ENCODE results near the gene HNRNPK. TPM values are rescaled to one million over a fixed set of nuclear protein-coding genes. Genes with fewer than 3 reads are reported as not detected.

HNRNPK gene
- total RNA-seq, 1 donor from 2014 or later = 261 TPM

GRCh38 chr9:83933790-83934189, 46.2 kb downstream of the HNRNPK start:
- Histone ChIP-seq H3K4me1 (peaks cover 21% of the 10 kb centered on the region), H3K27me3 (ENCODE audit: low read depth) (no peaks in the 10 kb centered on the region), H3K36me3 (peaks cover 4% of the 10 kb centered on the region), H3K27ac (replicated peaks) (no peak overlapping the region), H3K4me3 (no peak overlapping the region), H3K9me3 (replicated peaks) (no peaks in the 10 kb centered on the region)
- no peak for DNase-seq
- intact Hi-C loops (cut with micrococcal nuclease) = no loop called here
- TF ChIP-seq CTCF (IDR thresholded peaks at IDR 0.05; ENCODE audit: borderline replicate concordance) = no peak

- intact Hi-C loops (cut with micrococcal nuclease) = no loop called here
- H3K27ac ChIP-seq (replicated peaks) = no peak overlapping the region
- H3K27me3 ChIP-seq (ENCODE audit: low read depth) = no peaks in the 10 kb centered on the region
- no peaks in the 10 kb centered on the region for H3K9me3 ChIP-seq (replicated peaks)
- TF ChIP-seq CTCF (IDR thresholded peaks at IDR 0.05; ENCODE audit: borderline replicate concordance) = no peak
- no peak for DNase-seq
- H3K4me1 ChIP-seq = peaks cover 21% of the 10 kb centered on the region
- H3K36me3 ChIP-seq = no peaks in the 10 kb centered on the region
- no peak overlapping the region for H3K4me3 ChIP-seq
Measured at GRCh38 chr9:83932851-83933250, 47.2 kb downstream of the HNRNPK start.

- intact Hi-C loops (cut with micrococcal nuclease) = no loop called here
- H3K36me3 ChIP-seq = no peaks in the 10 kb centered on the region
- H3K27ac ChIP-seq (replicated peaks) = no peak overlapping the region
- no peaks in the 10 kb centered on the region for H3K27me3 ChIP-seq (ENCODE audit: low read depth)
- TF ChIP-seq CTCF (IDR thresholded peaks at IDR 0.05; ENCODE audit: borderline replicate concordance) = no peak
- no peak for DNase-seq
- H3K9me3 ChIP-seq (replicated peaks) = no peaks in the 10 kb centered on the region
- peaks cover 21% of the 10 kb centered on the region for H3K4me1 ChIP-seq
- no peak overlapping the region for H3K4me3 ChIP-seq
Measured at GRCh38 chr9:83932011-83932410, 48.0 kb downstream of the HNRNPK start.

GRCh38 chr9:83930881-83931280, 49.1 kb downstream of the HNRNPK start:
- H3K36me3 ChIP-seq = no peaks in the 10 kb centered on the region
- H3K4me1 ChIP-seq = peaks cover 21% of the 10 kb centered on the region
- no peak for DNase-seq
- no peaks in the 10 kb centered on the region for H3K9me3 ChIP-seq (replicated peaks)
- TF ChIP-seq CTCF (IDR thresholded peaks at IDR 0.05; ENCODE audit: borderline replicate concordance) = no peak
- no peak overlapping the region for H3K27ac ChIP-seq (replicated peaks)
- intact Hi-C loops (cut with micrococcal nuclease) = no loop called here
- H3K27me3 ChIP-seq (ENCODE audit: low read depth) = no peaks in the 10 kb centered on the region
- H3K4me3 ChIP-seq = no peak overlapping the region

- H3K27me3 ChIP-seq (ENCODE audit: low read depth) = no peaks in the 10 kb centered on the region
- H3K27ac ChIP-seq (replicated peaks) = no peak overlapping the region
- no peaks in the 10 kb centered on the region for H3K36me3 ChIP-seq
- H3K9me3 ChIP-seq (replicated peaks) = no peaks in the 10 kb centered on the region
- no peaks in the 10 kb centered on the region for H3K4me1 ChIP-seq
- no peak overlapping the region for H3K4me3 ChIP-seq
- DNase-seq = no peak
- intact Hi-C loops (cut with micrococcal nuclease) = no loop called here
- no peak for TF ChIP-seq CTCF (IDR thresholded peaks at IDR 0.05; ENCODE audit: borderline replicate concordance)
Measured at GRCh38 chr9:83927591-83927990, 52.4 kb downstream of the HNRNPK start.

Measured in left ventricle myocardium inferior (tissue), 1 donor.